NCI-H146 treated with DMSO at 0.1 percent for 48 hours (cell line): ENCODE data around the gene NAA15.
"Not testable (repeated sequence)": the region's sequence is repeated elsewhere in the genome, so short reads cannot be mapped to it uniquely, and the experiment has no call there.

Experiments
- DNase-seq: peaks from one replicate; lab custom pipeline; 2025; ENCODE audit not compliant: unreplicated experiment; lab: John Stamatoyannopoulos, UW

Gene NAA15

GRCh38 chr4:139361301-139361700, 60.0 kb downstream of the NAA15 start:
- no peak for DNase-seq

- DNase-seq: no peak
Measured at GRCh38 chr4:139367421-139368090, 66.3 kb downstream of the NAA15 start.

GRCh38 chr4:139368998-139369397, 67.7 kb downstream of the NAA15 start:
- DNase-seq: peak; percentile 57

GRCh38 chr4:139374251-139374650, 72.9 kb downstream of the NAA15 start:
- peak; percentile 17 for DNase-seq

- DNase-seq: no peak
Measured at GRCh38 chr4:139386421-139386820, 85.1 kb downstream of the NAA15 start.

GRCh38 chr4:139389102-139389501, 87.8 kb downstream of the NAA15 start:
- DNase-seq: no peak

- DNase-seq: no peak
Measured at GRCh38 chr4:139389991-139390390, 88.7 kb downstream of the NAA15 start.

- no peak for DNase-seq
Measured at GRCh38 chr4:139391731-139392130, 90.4 kb downstream of the NAA15 start.

- DNase-seq: no peak
Measured at GRCh38 chr4:139392797-139393196, 91.5 kb downstream of the NAA15 start.

- no peak for DNase-seq
Measured at GRCh38 chr4:139401368-139401767, 100.1 kb downstream of the NAA15 start.

- no peak for DNase-seq
Measured at GRCh38 chr4:139402436-139402835, 101.1 kb downstream of the NAA15 start.

- DNase-seq: no peak
Measured at GRCh38 chr4:139403462-139403861, 102.2 kb downstream of the NAA15 start.

- DNase-seq: no peak
Measured at GRCh38 chr4:139410312-139410711, 109.0 kb downstream of the NAA15 start.

GRCh38 chr4:139414671-139415210, 113.4 kb downstream of the NAA15 start:
- DNase-seq: not testable (repeated sequence)

- peak; percentile 2 for DNase-seq
Measured at GRCh38 chr4:139416073-139416673, 114.9 kb downstream of the NAA15 start.

GRCh38 chr4:139419388-139419914, 118.1 kb downstream of the NAA15 start:
- DNase-seq: no peak

- DNase-seq: no peak
Measured at GRCh38 chr4:139420652-139421051, 119.3 kb downstream of the NAA15 start.

GRCh38 chr4:139436122-139436521, 134.8 kb downstream of the NAA15 start:
- DNase-seq: no peak

- DNase-seq: no peak
Measured at GRCh38 chr4:139438141-139438540, 136.8 kb downstream of the NAA15 start.

- no peak for DNase-seq
Measured at GRCh38 chr4:139441029-139441428, 139.7 kb downstream of the NAA15 start.

GRCh38 chr4:139443661-139444060, 142.4 kb downstream of the NAA15 start:
- no peak for DNase-seq

- DNase-seq: not testable (repeated sequence)
Measured at GRCh38 chr4:139444881-139445280, 143.6 kb downstream of the NAA15 start.
